Hepatocyte (in vitro differentiated cells): ENCODE data around the gene ADGRG7. TPM values are rescaled to one million over a fixed set of nuclear protein-coding genes. Genes with fewer than 3 reads are reported as not detected.

ENCODE experiments used
- DNase-seq: peaks from one replicate; pipeline ENCODE4 v3.0.0-alpha.2; 2016; ENCODE audit warnings: low spot score
- H2AFZ ChIP-seq: fragments of 200-600 bp; sonication (generic); 2 replicates; pipeline ENCODE4 v1.6.0; 2016; ENCODE audit warnings: antibody characterized with exemption, mild to moderate bottlenecking
- H3K27ac ChIP-seq: fragments of 200-600 bp; sonication (generic); 2 replicates; pipeline ENCODE4 v1.5.1; 2016; ENCODE audit warnings: mild to moderate bottlenecking
- H3K27me3 ChIP-seq: fragments of 200-600 bp; sonication (generic); 2 replicates; pipeline ENCODE4 v1.6.1; 2016
- H3K36me3 ChIP-seq: fragments of 200-600 bp; sonication (generic); replicated peaks from 2 replicates; pipeline ENCODE4 v1.5.1; 2016; ENCODE audit warnings: low read depth; ENCODE audit not compliant: insufficient read depth
- H3K4me1 ChIP-seq: fragments of 200-600 bp; sonication (generic); 2 replicates; pipeline ENCODE4 v1.5.1; 2016; ENCODE audit warnings: mild to moderate bottlenecking, moderate library complexity; ENCODE audit not compliant: insufficient read depth
- H3K4me2 ChIP-seq: fragments of 200-600 bp; sonication (generic); 2 replicates; pipeline ENCODE4 v1.6.0; 2016
- H3K4me3 ChIP-seq: fragments of 200-600 bp; sonication (generic); 2 replicates; pipeline ENCODE4 v1.5.1; 2016; ENCODE audit warnings: mild to moderate bottlenecking
- H3K79me2 ChIP-seq: fragments of 200-600 bp; sonication (generic); 2 replicates; pipeline ENCODE4 v1.6.0; 2017; ENCODE audit warnings: mild to moderate bottlenecking
- H3K9me2 ChIP-seq: fragments of 200-600 bp; sonication (generic); replicated peaks from 2 replicates; pipeline ENCODE4 v1.6.0; 2017; ENCODE audit warnings: mild to moderate bottlenecking; ENCODE audit not compliant: insufficient read depth
- H3K9me3 ChIP-seq: fragments of 200-600 bp; sonication (generic); 2 replicates; pipeline ENCODE4 v1.5.1; 2016; ENCODE audit warnings: low read depth, mild to moderate bottlenecking
- H4K20me1 ChIP-seq: fragments of 200-600 bp; sonication (generic); 2 replicates; pipeline ENCODE4 v1.6.0; 2016; ENCODE audit warnings: mild to moderate bottlenecking; ENCODE audit not compliant: insufficient read depth, poor library complexity, severe bottlenecking
- CTCF ChIP-seq: fragments of 200-600 bp; sonication (generic); IDR thresholded peaks from 2 replicates; pipeline ENCODE4 v1.5.1; 2016; ENCODE audit warnings: antibody characterized with exemption, mild to moderate bottlenecking; ENCODE audit not compliant: poor library complexity
- EZH2 ChIP-seq: fragments of 200-600 bp; sonication (generic); IDR thresholded peaks from 2 replicates; pipeline ENCODE4 v1.6.1; 2016; ENCODE audit warnings: antibody characterized with exemption, mild to moderate bottlenecking, borderline replicate concordance
- EZH2phosphoT487 ChIP-seq: fragments of 200-600 bp; sonication (generic); IDR thresholded peaks from one replicate; pipeline ENCODE4 v1.6.1; 2018; ENCODE audit warnings: antibody characterized with exemption, mild to moderate bottlenecking, low read depth, moderate library complexity; ENCODE audit not compliant: unreplicated experiment, severe bottlenecking
- WGBS: methylation state at CpG from one replicate; pipeline ENCODE4 v1.1.6; 2016; ENCODE audit warnings: low lambda C conversion rate; ENCODE audit errors: missing lambda C conversion rate; 5-methylcytosine and 5-hydroxymethylcytosine counted together
- polyA plus RNA-seq: library from polyadenylated mRNA; unstranded; fragments of >200 nt; fragmentation: Nextera tagmentation; extraction: Ambion mirVana; gene quantifications from 2 replicates; pipeline ENCODE4 v1.2.1, GENCODE V29; 2016
- total RNA-seq: library from RNA; depleted of rRNA; stranded (reverse); fragments of >200 nt; gene quantifications from 2 replicates; pipeline ENCODE4 v1.2.3, GENCODE V29; 2014

ADGRG7 gene
- total and polyA plus RNA-seq, 2 experiments from 2014 or later, result 4.9 to 33.3 TPM

GRCh38 chr3:100720426-100720825, 111.0 kb downstream of the ADGRG7 start:
- H3K4me1 ChIP-seq, result no peaks in the 10 kb centered on the region
- WGBS, result 84% methylated on average over 5 of the region's 5 CpGs

DNA sequence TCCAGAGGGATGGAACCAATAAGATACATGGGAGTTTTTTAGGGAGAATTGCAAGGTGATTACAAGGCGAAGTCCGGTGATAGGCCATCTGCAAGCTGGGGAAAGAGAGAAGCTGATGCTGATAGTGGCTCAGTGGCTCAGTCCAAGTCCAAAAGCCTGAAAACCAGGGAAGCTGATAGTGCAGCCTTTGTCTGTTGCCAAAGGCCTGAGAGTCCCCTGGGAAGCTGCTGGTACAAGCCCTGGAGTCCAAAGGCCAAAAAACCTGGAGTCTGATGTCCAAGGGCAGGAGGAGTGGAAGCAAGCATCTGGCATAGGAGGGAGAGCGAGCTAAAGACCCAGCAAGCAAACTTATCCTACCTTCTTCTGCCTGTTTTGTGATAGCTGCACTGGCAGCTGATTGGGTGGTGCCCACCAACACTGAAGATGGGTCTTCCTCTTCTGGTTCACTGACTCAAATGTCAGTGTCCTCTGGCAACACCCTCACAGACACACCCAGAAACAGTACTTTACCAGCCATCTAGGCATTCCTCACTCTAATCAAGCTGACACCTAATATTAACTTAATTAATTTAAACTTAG, 116.6 kb downstream of the ADGRG7 start:
- H3K27ac ChIP-seq, result no peak overlapping the region
- H3K4me1 ChIP-seq, result no peaks in the 10 kb centered on the region
- peaks cover 87% of the 10 kb centered on the region for H3K79me2 ChIP-seq
- no peak overlapping the region for H2AFZ ChIP-seq
- H3K9me3 ChIP-seq, result no peaks in the 10 kb centered on the region
- H3K4me2 ChIP-seq, result no peak overlapping the region
- H3K4me3 ChIP-seq, result no peak overlapping the region
- 92% methylated on average over 3 of the region's 3 CpGs for WGBS
- H3K27me3 ChIP-seq, result no peaks in the 10 kb centered on the region
- no peaks in the 10 kb centered on the region for H3K9me2 ChIP-seq
- peak; percentile 26 for DNase-seq
- peaks cover 39% of the 10 kb centered on the region for H4K20me1 ChIP-seq
- peaks cover 7% of the 10 kb centered on the region for H3K36me3 ChIP-seq
- TF ChIP-seq EZH2, result no peak
- TF ChIP-seq CTCF, result no peak
- no peak for TF ChIP-seq EZH2phosphoT487

More at GRCh38 chr3:100720426-100720825, 111.0 kb downstream of the ADGRG7 start:
- H3K4me3 ChIP-seq, result no peak overlapping the region
- no peaks in the 10 kb centered on the region for H3K36me3 ChIP-seq
- no peaks in the 10 kb centered on the region for H3K9me2 ChIP-seq
- H3K4me2 ChIP-seq, result no peak overlapping the region
- H2AFZ ChIP-seq, result no peak overlapping the region
- H3K9me3 ChIP-seq, result no peaks in the 10 kb centered on the region
- peaks cover 98% of the 10 kb centered on the region for H3K79me2 ChIP-seq
- DNase-seq, result no peak
- H3K27ac ChIP-seq, result no peak overlapping the region
- peaks cover 62% of the 10 kb centered on the region for H4K20me1 ChIP-seq
- no peaks in the 10 kb centered on the region for H3K27me3 ChIP-seq
- TF ChIP-seq EZH2 (no peak), CTCF (no peak), EZH2phosphoT487 (no peak)

DNA sequence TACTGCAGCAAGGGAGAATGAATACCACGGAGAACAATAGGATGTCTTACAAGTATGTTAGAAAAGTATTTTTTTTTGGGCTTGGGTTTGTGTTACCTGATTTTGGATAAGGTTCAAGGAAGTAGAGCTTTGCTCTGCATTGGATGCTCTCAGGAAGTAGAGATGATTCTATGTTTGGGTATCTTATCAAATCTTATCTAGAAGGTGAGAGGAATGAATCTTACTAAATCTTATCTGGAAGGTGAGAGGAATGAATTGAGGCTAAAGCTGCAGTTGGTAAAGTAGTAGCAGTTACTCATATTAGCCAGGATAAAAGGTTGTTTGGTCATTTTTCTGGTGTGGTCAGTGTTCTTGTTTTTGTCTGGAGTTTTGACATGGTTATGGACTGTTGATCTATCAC, 117.3 kb downstream of the ADGRG7 start:
- no peak for DNase-seq
- 81% methylated on average over 1 of the region's 1 CpG for WGBS
- no peak overlapping the region for H3K4me3 ChIP-seq
- H3K27me3 ChIP-seq, result no peaks in the 10 kb centered on the region
- peaks cover 36% of the 10 kb centered on the region for H4K20me1 ChIP-seq
- H3K27ac ChIP-seq, result no peak overlapping the region
- no peak overlapping the region for H3K4me2 ChIP-seq
- H3K9me3 ChIP-seq, result no peaks in the 10 kb centered on the region
- no peak overlapping the region for H2AFZ ChIP-seq
- H3K9me2 ChIP-seq, result no peaks in the 10 kb centered on the region
- H3K79me2 ChIP-seq, result peaks cover 87% of the 10 kb centered on the region
- peaks cover 7% of the 10 kb centered on the region for H3K36me3 ChIP-seq
- H3K4me1 ChIP-seq, result no peaks in the 10 kb centered on the region
- no peak for TF ChIP-seq EZH2
- no peak for TF ChIP-seq CTCF
- no peak for TF ChIP-seq EZH2phosphoT487

DNA sequence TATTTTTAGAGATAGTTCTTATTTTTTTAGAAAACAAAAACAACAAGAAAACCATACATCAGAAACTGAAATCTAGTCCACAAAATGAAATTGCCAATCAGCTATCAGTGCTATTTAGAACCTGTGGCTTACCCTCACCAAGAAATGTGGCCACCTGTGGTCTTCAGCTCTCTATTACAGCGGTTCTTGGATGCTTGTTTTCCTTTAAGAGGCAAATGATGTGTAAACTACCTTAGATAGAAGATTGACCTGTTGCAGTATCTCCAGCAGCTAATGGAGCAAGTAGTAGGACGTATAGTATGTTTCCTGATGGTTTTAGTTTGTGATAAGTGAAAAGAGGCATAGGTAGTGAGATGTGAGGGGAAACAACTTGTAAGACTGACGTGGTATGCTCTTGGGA, 121.1 kb downstream of the ADGRG7 start:
- peaks cover 55% of the 10 kb centered on the region for H4K20me1 ChIP-seq
- DNase-seq, result no peak
- no peaks in the 10 kb centered on the region for H3K9me3 ChIP-seq
- TF ChIP-seq EZH2, result no peak
- no peak for TF ChIP-seq EZH2phosphoT487
- TF ChIP-seq CTCF, result no peak
- no peak overlapping the region for H3K4me2 ChIP-seq
- no peaks in the 10 kb centered on the region for H3K27me3 ChIP-seq
- no peak overlapping the region for H3K4me3 ChIP-seq
- H3K4me1 ChIP-seq, result no peaks in the 10 kb centered on the region
- H3K9me2 ChIP-seq, result no peaks in the 10 kb centered on the region
- WGBS, result 83% methylated on average over 3 of the region's 3 CpGs
- no peak overlapping the region for H3K27ac ChIP-seq
- peaks cover 7% of the 10 kb centered on the region for H3K36me3 ChIP-seq
- peaks cover 90% of the 10 kb centered on the region for H3K79me2 ChIP-seq
- no peak overlapping the region for H2AFZ ChIP-seq
